ENCODE data around the gene ANO4. TPM values are rescaled to one million over a fixed set of nuclear protein-coding genes. Genes with fewer than 3 reads are reported as not detected.
"Not testable (repeated sequence)": the region's sequence is repeated elsewhere in the genome, so short reads cannot be mapped to it uniquely, and the experiment has no call there.

The ANO4 gene
- total RNA-seq, 1 experiment from 2014 or later: not detected

DNA sequence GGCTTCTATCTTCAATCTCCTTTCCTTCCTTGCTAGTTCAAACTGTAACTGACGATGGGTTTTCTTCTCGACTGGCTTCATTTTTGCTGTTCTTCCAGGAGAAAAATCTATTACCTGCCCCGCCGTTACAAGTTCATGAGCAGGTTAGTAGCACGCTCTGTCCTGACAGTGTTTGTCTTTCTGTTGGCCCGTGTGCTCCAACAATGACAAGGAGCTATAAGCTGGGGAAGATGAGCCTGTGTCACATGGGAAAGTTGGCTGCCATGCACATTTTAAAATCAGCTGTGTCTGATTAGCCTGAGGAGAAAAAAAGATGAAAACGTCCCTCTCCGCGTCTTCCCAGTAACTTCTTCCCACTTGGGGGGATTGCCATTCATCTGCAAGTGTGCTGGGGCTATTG is 180.2 kb downstream of the ANO4 start:
- no peak for DNase-seq (ENCODE audit: low spot score)
- in situ Hi-C loops (cut with HindIII; ENCODE audit: low sequenced_read_pairs): no loop called here

GRCh38 chr12:100976735-100977134 is 182.2 kb downstream of the ANO4 start:
- in situ Hi-C loops (cut with HindIII; ENCODE audit: low sequenced_read_pairs): no loop called here

DNA sequence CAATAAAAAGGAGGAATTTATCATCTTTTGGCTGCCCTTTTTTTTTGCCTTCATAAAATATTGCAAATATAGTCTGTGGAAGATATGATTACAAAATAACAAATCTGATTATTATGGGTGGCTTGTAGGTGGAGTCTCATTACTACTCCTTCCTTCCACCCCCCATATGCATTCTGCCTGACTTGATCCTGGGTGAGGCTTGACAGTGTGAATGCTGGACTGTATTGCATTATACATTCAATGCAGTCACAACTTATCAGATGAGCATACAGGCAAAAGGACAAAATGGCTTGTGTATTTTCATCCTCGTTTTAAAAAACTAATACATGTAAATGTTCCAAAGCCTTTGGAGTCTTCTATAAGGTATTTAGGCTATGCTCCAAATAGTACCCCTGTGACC is 186.3 kb downstream of the ANO4 start:
- DNase-seq (ENCODE audit: low spot score): no peak
- in situ Hi-C loops (cut with HindIII; ENCODE audit: low sequenced_read_pairs): no loop called here

More at GRCh38 chr12:100976735-100977134, 182.2 kb downstream of the ANO4 start:
- DNase-seq (ENCODE audit: low spot score): no peak

DNA sequence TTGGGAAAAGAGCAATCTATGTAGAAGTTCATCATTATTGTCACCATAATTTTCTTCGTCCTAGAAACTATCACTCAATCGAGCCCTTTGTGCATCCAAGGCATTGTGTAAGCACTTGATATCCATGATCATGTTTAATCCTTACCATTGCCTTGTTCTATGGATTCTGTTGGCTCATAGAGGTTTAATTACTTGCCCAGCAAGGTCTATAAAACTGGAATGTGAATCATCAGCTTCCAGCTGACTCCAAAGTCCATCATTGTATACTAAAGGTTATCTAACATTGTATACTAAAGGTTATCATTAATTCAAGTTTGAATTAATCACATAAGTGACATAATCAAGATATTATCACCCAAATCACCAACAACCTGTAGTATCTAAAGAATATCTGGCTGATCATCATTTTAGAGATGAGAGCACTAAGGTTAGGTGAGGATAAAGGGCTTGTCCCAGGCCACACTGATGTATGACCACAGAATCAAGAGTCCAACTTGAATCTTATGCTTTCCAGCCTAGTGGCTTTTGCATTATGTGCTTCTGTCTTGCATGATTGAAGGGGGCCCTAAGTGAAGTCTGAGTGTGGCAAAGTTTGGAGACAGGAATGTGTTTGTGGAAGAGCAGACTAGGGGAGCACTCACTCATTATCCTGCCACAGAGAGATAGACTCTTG is 188.1 kb downstream of the ANO4 start:
- DNase-seq (ENCODE audit: low spot score): no peak
- in situ Hi-C loops (cut with HindIII; ENCODE audit: low sequenced_read_pairs): no loop called here

- no peak for DNase-seq (ENCODE audit: low spot score)
- in situ Hi-C loops (cut with HindIII; ENCODE audit: low sequenced_read_pairs): no loop called here
Observed at GRCh38 chr12:100984796-100985195, 190.2 kb downstream of the ANO4 start.

- in situ Hi-C loops (cut with HindIII; ENCODE audit: low sequenced_read_pairs): no loop called here
- DNase-seq (ENCODE audit: low spot score): no peak
Observed at GRCh38 chr12:100986595-100987547, 192.3 kb downstream of the ANO4 start.

DNA sequence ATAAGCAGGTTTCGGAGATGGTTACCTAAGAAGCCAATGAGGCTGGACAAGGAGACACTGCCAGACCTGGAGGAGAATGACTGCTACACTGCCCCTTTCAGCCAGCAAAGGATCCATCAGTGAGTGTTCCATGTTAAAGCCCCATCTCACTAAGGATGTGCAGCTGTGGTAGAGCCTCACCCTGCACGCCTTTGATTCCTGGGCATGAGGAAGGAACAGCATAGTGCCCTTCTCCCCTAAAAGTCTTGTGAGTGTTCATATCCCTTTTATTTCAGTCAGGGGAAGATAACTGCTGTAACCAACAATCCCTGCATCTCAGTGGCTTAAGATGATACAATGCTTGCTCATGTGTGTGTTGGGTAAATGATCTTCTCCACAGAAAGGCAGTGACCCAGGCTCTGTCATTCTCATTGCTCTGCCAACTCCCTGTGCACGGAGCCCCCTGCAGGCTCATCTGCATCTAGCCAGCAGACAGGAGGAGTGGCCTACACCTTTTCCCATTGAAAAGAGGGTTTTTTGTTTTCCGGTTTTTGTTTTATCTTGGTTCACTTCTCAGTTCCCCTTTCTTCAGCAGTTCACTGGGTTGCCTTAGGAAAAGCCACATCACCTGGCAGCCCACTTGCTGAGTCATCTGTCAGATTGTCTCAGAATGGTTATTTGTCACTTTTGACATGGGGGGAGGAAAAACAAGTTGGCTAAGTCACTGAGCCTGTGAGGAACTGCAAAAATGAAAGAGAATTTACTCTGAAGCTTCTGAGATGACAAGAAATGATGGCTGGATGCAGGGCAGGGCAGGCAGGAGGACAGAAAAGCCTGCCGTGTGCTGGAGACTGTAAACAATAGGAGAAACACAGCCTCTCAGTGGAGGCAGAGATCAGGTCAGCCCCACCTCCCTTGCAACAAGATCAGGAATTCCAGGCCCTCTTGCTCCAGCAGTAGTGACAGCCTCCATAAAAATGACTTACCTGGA is 193.3 kb downstream of the ANO4 start:
- DNase-seq (ENCODE audit: low spot score): no peak
- in situ Hi-C loops (cut with HindIII; ENCODE audit: low sequenced_read_pairs): no loop called here

- DNase-seq (ENCODE audit: low spot score); in situ Hi-C loops (cut with HindIII; ENCODE audit: low sequenced_read_pairs): not testable (repeated sequence)
Observed at GRCh38 chr12:100989509-100989908, 194.9 kb downstream of the ANO4 start.

- DNase-seq (ENCODE audit: low spot score): no peak
- in situ Hi-C loops (cut with HindIII; ENCODE audit: low sequenced_read_pairs): no loop called here
Observed at GRCh38 chr12:100991102-100991501, 196.5 kb downstream of the ANO4 start.

DNA sequence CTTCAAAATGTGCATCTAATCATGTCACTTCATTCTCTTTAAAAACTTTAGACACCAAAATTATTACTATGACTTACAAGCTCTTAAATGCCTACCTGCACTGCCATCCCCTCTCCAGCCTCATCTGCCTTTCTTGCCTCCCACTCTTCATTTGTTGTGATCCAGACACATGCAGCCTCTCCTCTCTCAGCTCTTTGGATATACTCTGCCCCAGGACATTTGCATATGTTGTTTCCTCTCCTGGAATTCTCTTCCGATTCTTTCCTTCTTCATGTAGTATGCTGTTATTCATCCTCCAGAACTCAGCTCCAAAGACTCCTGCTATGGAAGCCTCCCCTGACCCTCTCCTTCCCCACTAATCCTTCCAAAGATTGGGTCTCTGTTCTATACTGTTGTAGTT is 197.6 kb downstream of the ANO4 start:
- no peak for DNase-seq (ENCODE audit: low spot score)
- in situ Hi-C loops (cut with HindIII; ENCODE audit: low sequenced_read_pairs): no loop called here

DNA sequence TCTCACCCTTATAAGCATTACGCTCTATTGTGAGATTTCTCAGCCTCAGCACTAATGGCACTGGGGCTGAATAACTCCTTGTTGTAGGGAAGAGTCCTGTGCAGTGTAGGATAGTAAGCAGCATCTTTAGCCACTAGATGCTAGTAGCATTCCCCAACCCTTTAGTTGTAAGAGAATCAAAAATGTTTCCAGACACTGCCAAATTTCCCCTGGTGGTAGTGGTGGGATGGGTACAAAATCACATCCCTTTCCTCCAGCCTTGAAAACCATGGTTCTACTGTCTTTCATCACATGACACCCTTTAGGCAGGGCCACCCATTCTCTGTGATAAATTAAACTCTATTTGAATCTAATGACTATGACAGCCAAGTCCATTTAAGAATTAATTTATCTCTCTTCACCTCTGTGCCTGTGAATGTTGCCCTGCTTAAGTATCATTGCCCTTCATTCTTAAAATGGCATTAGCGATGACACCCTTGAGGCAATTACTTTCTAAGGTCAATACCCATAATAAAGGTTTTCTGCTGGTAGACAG is 199.4 kb downstream of the ANO4 start:
- in situ Hi-C loops (cut with HindIII; ENCODE audit: low sequenced_read_pairs): no loop called here
- DNase-seq (ENCODE audit: low spot score): no peak

- DNase-seq (ENCODE audit: low spot score): no peak
- in situ Hi-C loops (cut with HindIII; ENCODE audit: low sequenced_read_pairs): no loop called here
Observed at GRCh38 chr12:100995201-100995600, 200.6 kb downstream of the ANO4 start.

DNA sequence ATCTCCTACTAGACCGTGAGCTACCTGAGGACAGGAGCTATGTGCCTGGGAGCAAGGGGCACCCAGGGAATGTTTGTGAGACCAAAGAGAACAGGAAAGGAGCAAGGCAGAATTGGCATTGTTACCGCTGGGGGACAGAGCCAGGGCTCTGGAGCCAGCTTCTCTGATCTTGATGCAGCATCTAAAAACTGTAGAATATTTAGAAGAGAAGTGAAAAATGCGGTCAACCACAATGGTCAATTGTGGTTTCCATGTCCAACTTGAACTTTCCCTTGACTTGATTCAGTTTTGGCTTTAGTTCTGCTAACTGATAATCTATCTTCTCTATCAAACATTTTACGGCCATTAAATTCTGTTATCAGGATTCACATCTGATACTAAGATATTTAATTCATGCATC is 201.2 kb downstream of the ANO4 start:
- in situ Hi-C loops (cut with HindIII; ENCODE audit: low sequenced_read_pairs): no loop called here
- no peak for DNase-seq (ENCODE audit: low spot score)

- in situ Hi-C loops (cut with HindIII; ENCODE audit: low sequenced_read_pairs): no loop called here
- no peak for DNase-seq (ENCODE audit: low spot score)
Observed at GRCh38 chr12:101001669-101002068, 207.1 kb downstream of the ANO4 start.

GRCh38 chr12:101002696-101003419 is 208.3 kb downstream of the ANO4 start:
- DNase-seq (ENCODE audit: low spot score): no peak
- in situ Hi-C loops (cut with HindIII; ENCODE audit: low sequenced_read_pairs): no loop called here

- in situ Hi-C loops (cut with HindIII; ENCODE audit: low sequenced_read_pairs): no loop called here
- no peak for DNase-seq (ENCODE audit: low spot score)
Observed at GRCh38 chr12:101004898-101005297, 210.3 kb downstream of the ANO4 start.

- in situ Hi-C loops (cut with HindIII; ENCODE audit: low sequenced_read_pairs): no loop called here
- DNase-seq (ENCODE audit: low spot score): no peak
Observed at GRCh38 chr12:101009274-101009673, 214.7 kb downstream of the ANO4 start.

GRCh38 chr12:101010896-101011295 is 216.3 kb downstream of the ANO4 start:
- in situ Hi-C loops (cut with HindIII; ENCODE audit: low sequenced_read_pairs): no loop called here
- DNase-seq (ENCODE audit: low spot score): no peak
